Esophagus muscularis mucosa (tissue), 4 donors: ENCODE data around the gene CYP3A4. TPM values are rescaled to one million over a fixed set of nuclear protein-coding genes. Genes with fewer than 3 reads are reported as not detected.
A peak's percentile ranks its signal among the peaks of the same experiment; 100 is the strongest.
"Not testable (repeated sequence)": the region's sequence is repeated elsewhere in the genome, so short reads cannot be mapped to it uniquely, and the experiment has no call there.

Source experiments
- DNase-seq: peaks from one replicate; pipeline ENCODE4 v3.0.0-alpha.2; 2017; ENCODE audit errors: extremely low spot score
- H3K27ac ChIP-seq, 4 donors: fragments of 200-600 bp; sonication (generic); replicated peaks in 1 of 4; 1 replicate in 3 of 4; 2 replicates in 1 of 4; pipeline ENCODE4 v1.5.1; 2016 to 2019; ENCODE audit warnings: mild to moderate bottlenecking in 1 of 4
- H3K27me3 ChIP-seq, 4 donors: fragments of 200-600 bp; sonication (generic); one replicate each; pipeline versions ENCODE4 v1.5.1 to v1.6.0; 2016 to 2019
- H3K36me3 ChIP-seq, 4 donors: fragments of 200-600 bp; sonication (generic); one replicate each; pipeline ENCODE4 v1.5.1; 2016 to 2019
- H3K4me1 ChIP-seq, 4 donors: fragments of 200-600 bp; sonication (generic); one replicate each; pipeline ENCODE4 v1.5.1; 2016 to 2019
- H3K4me3 ChIP-seq, 4 donors: fragments of 200-600 bp; sonication (generic); 1 replicate in 2 of 4; 2 replicates in 2 of 4; pipeline ENCODE4 v1.5.1; 2016 to 2019; ENCODE audit warnings: mild to moderate bottlenecking in 4 of 4, moderate library complexity in 1 of 4
- H3K9me3 ChIP-seq, 4 donors: fragments of 200-600 bp; sonication (generic); 1 replicate in 3 of 4; 2 replicates in 1 of 4; pipeline ENCODE4 v1.5.1; 2016 to 2019
- EP300 ChIP-seq: sonication (generic); formaldehyde crosslinking; IDR thresholded peaks from one replicate; pipeline ENCODE4 v1.6.1; 2017; ENCODE audit warnings: antibody characterized with exemption
- POLR2A ChIP-seq: fragments of 450-650 bp; IDR thresholded peaks from one replicate; pipeline ENCODE4 v1.6.1; 2017; ENCODE audit warnings: antibody characterized with exemption, moderate library complexity, mild to moderate bottlenecking, low read depth
- POLR2AphosphoS5 ChIP-seq, 2 donors: sonication (generic); formaldehyde crosslinking; IDR thresholded peaks; one replicate each; pipeline ENCODE4 v1.6.1; 2017; ENCODE audit warnings: antibody characterized with exemption in 2 of 2
- WGBS: methylation state at CpG from one replicate; pipeline ENCODE4 v1.1.5; 2018; 5-methylcytosine and 5-hydroxymethylcytosine counted together
- intact Hi-C: fragments of 100-400 bp; cut with DNase I; formaldehyde crosslinking; loops from one replicate; pipeline ENCODE4 v1.15.1; 2023
- total RNA-seq, 4 donors: library from RNA; depleted of rRNA; stranded (reverse); fragments of >200 nt; gene quantifications; one replicate each; pipeline versions ENCODE4 v1.1.0 to v1.2.1, GENCODE V29; 2016
- TF ChIP-seq, protein P1 (sequence below), 3 experiments: fragments of 200-600 bp in 2 of 3; fragments of 450-650 bp in 1 of 3; sonication (generic) in 2 of 3; IDR thresholded peaks; one replicate each; pipeline ENCODE4 v1.5.1; 2017 to 2019; ENCODE audit warnings: antibody characterized with exemption in 3 of 3, mild to moderate bottlenecking in 2 of 3, moderate library complexity in 1 of 3

CYP3A4 gene
- total RNA-seq, 4 donors from 2014 or later, result not detected

GRCh38 chr7:99805641-99806040 is 21.7 kb upstream of the CYP3A4 start:
- intact Hi-C loops, result no loop called here
- DNase-seq, result no peak
- no peaks in the 10 kb centered on the region for H3K36me3 ChIP-seq
- no peak overlapping the region for H3K4me3 ChIP-seq
- no peaks in the 10 kb centered on the region for H3K4me1 ChIP-seq
- no peak overlapping the region for H3K27ac ChIP-seq
- H3K27me3 ChIP-seq, result peaks cover 0 to 4% (median 0%) of the 10 kb centered on the region in 4 donors
- WGBS, result 87% methylated on average over 2 of the region's 2 CpGs
- peaks cover 0 to 16% (median 0%) of the 10 kb centered on the region in 4 donors for H3K9me3 ChIP-seq
- TF ChIP-seq POLR2AphosphoS5 (IDR thresholded peaks at IDR 0.05) (no peak), EP300 (no peak), POLR2A (no peak)
- TF ChIP-seq, protein P1, sequence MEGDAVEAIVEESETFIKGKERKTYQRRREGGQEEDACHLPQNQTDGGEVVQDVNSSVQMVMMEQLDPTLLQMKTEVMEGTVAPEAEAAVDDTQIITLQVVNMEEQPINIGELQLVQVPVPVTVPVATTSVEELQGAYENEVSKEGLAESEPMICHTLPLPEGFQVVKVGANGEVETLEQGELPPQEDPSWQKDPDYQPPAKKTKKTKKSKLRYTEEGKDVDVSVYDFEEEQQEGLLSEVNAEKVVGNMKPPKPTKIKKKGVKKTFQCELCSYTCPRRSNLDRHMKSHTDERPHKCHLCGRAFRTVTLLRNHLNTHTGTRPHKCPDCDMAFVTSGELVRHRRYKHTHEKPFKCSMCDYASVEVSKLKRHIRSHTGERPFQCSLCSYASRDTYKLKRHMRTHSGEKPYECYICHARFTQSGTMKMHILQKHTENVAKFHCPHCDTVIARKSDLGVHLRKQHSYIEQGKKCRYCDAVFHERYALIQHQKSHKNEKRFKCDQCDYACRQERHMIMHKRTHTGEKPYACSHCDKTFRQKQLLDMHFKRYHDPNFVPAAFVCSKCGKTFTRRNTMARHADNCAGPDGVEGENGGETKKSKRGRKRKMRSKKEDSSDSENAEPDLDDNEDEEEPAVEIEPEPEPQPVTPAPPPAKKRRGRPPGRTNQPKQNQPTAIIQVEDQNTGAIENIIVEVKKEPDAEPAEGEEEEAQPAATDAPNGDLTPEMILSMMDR (IDR thresholded peaks at IDR 0.05), result no peak

- intact Hi-C loops, H3K36me3 ChIP-seq, DNase-seq, H3K27ac ChIP-seq, H3K4me3 ChIP-seq, H3K27me3 ChIP-seq, H3K4me1 ChIP-seq: not testable (repeated sequence)
- WGBS, result 83% methylated on average over 2 of the region's 6 CpGs
- H3K9me3 ChIP-seq, result peaks cover 0 to 16% (median 2%) of the 10 kb centered on the region in 4 donors
Measured at GRCh38 chr7:99803118-99803517, 19.1 kb upstream of the CYP3A4 start.

- H3K4me1 ChIP-seq, H3K36me3 ChIP-seq, H3K27ac ChIP-seq, intact Hi-C loops, DNase-seq, H3K27me3 ChIP-seq, H3K4me3 ChIP-seq: not testable (repeated sequence)
- 65% methylated on average over 3 of the region's 3 CpGs for WGBS
- peaks cover 0 to 16% (median 2%) of the 10 kb centered on the region in 4 donors for H3K9me3 ChIP-seq
Measured at GRCh38 chr7:99801407-99801806, 17.4 kb upstream of the CYP3A4 start.

DNA sequence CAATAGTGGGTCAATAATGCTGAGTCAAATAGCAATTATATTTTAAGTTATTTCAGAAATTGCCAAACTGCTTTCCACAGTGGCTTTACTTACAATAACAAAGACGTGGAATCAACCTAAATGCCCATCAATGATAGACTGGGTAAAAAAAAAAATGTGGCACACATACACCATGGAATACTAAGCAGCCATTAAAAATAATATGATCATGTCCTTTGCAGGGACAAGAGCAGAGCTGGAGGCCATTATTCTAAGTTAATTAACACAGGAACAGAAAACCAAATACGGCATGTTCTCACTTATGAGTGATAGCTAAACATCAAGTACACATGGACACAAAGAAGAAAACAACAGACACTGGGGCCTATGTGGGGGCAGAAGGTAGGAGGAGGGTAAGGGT is 15.0 kb upstream of the CYP3A4 start:
- peaks cover 0 to 11% (median 2%) of the 10 kb centered on the region in 4 donors for H3K9me3 ChIP-seq
- H3K27me3 ChIP-seq, result peaks cover 0 to 4% (median 0%) of the 10 kb centered on the region in 4 donors
- no peak overlapping the region for H3K4me3 ChIP-seq
- TF ChIP-seq POLR2AphosphoS5 (IDR thresholded peaks at IDR 0.05) (no peak), POLR2A (no peak), EP300 (no peak)
- TF ChIP-seq, protein P1 (IDR thresholded peaks at IDR 0.05), result no peak
- no peaks in the 10 kb centered on the region for H3K36me3 ChIP-seq
- H3K4me1 ChIP-seq, result no peaks in the 10 kb centered on the region
- intact Hi-C loops, result no loop called here
- 79% methylated on average over 2 of the region's 2 CpGs for WGBS
- no peak overlapping the region for H3K27ac ChIP-seq
- peak; percentile 55 for DNase-seq

GRCh38 chr7:99795864-99796263 is 11.9 kb upstream of the CYP3A4 start:
- DNase-seq, H3K4me3 ChIP-seq, H3K36me3 ChIP-seq, H3K27me3 ChIP-seq, H3K4me1 ChIP-seq, H3K9me3 ChIP-seq, intact Hi-C loops, H3K27ac ChIP-seq: not testable (repeated sequence)
- 82% methylated on average over 2 of the region's 2 CpGs for WGBS

DNA sequence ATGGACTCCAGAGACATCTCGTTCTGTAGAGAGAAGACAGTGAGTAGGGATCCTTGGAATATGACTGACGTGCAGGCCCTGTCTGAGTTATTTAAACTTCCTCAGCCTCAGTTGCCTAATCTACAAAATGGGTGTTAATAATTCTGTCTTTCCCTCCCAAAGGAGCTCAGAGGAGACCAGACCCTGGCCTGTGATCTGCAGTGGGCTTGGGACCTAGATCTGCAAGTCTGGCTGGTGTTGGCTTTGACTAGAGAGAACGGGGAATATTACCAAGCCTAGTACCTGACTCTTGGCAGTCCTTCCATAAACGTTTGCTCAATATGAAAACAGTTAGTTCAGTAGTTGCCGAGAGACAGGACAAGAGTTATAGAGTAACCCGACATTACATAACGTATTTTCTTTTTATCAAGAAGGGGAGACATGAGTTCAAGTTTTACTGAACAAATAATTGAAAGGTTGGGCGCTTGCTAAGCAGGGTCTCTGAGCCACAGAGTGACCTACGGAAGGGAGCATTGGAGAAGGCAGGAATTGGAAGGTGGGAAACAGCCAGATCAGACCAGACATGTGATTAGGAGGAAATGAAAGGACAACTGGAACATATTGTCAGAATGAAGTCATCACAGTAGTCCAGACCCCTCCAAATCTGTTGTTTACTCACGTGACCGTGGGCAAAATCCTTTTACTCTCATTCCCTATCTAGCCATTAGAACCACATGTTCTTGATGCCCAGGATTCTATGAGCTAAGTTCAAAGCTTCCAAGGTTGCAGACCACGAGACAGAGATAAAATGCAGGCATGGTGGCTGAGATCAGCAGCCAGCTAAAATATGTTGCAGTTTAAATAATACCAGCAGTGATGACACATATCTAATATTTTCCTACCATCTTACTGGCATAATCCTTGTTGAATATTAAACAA is 10.9 kb upstream of the CYP3A4 start:
- no peak for TF ChIP-seq POLR2A
- TF ChIP-seq, protein P1 (IDR thresholded peaks at IDR 0.05), result no peak
- no peak for TF ChIP-seq EP300
- no peak for TF ChIP-seq POLR2AphosphoS5 (IDR thresholded peaks at IDR 0.05)
- WGBS, result 62% methylated on average over 12 of the region's 12 CpGs
- no peaks in the 10 kb centered on the region for H3K4me1 ChIP-seq

More for the DNA sequence above, 10.9 kb upstream of the CYP3A4 start:
- H3K36me3 ChIP-seq, result no peaks in the 10 kb centered on the region
- intact Hi-C loops, result no loop called here
- H3K4me3 ChIP-seq, result no peak overlapping the region
- H3K27me3 ChIP-seq, result no peaks in the 10 kb centered on the region
- H3K9me3 ChIP-seq, result peaks cover 0 to 4% (median 0%) of the 10 kb centered on the region in 4 donors
- no peak overlapping the region for H3K27ac ChIP-seq
- no peak for DNase-seq
